AG10803 (cell line): ENCODE data around the gene NDUFV2.
"Not testable (repeated sequence)": the region's sequence is repeated elsewhere in the genome, so short reads cannot be mapped to it uniquely, and the experiment has no call there.

Source experiments
- DNase-seq: peaks from one replicate; pipeline ENCODE4 v3.0.0; 2010; ENCODE audit warnings: low read depth
- H3K4me3 ChIP-seq: 2 replicates; pipeline ENCODE4 v1.5.1; 2011; ENCODE audit warnings: mild to moderate bottlenecking, low read length, control low read depth
- CTCF ChIP-seq: conservative IDR thresholded peaks from 2 replicates; pipeline ENCODE4 v1.5.1; 2011; ENCODE audit warnings: mild to moderate bottlenecking, low read length, control low read depth, inconsistent platforms

NDUFV2 gene

GRCh38 chr18:9153256-9153655, 50.8 kb downstream of the NDUFV2 start:
- TF ChIP-seq CTCF, result no peak
- no peak for DNase-seq
- no peak overlapping the region for H3K4me3 ChIP-seq

GRCh38 chr18:9156604-9157249, 54.2 kb downstream of the NDUFV2 start:
- H3K4me3 ChIP-seq, result no peak overlapping the region
- TF ChIP-seq CTCF, result no peak
- no peak for DNase-seq

GRCh38 chr18:9157806-9158205, 55.3 kb downstream of the NDUFV2 start:
- DNase-seq, result no peak
- no peak overlapping the region for H3K4me3 ChIP-seq

GRCh38 chr18:9160014-9160413, 57.5 kb downstream of the NDUFV2 start:
- no peak overlapping the region for H3K4me3 ChIP-seq
- no peak for TF ChIP-seq CTCF
- no peak for DNase-seq

More at GRCh38 chr18:9157806-9158205, 55.3 kb downstream of the NDUFV2 start:
- no peak for TF ChIP-seq CTCF

GRCh38 chr18:9162663-9163062, 60.2 kb downstream of the NDUFV2 start:
- DNase-seq, H3K4me3 ChIP-seq: not testable (repeated sequence)

- not testable (repeated sequence) for DNase-seq
Measured at GRCh38 chr18:9164149-9164548, 61.6 kb downstream of the NDUFV2 start.

GRCh38 chr18:9165883-9166282, 63.4 kb downstream of the NDUFV2 start:
- not testable (repeated sequence) for H3K4me3 ChIP-seq, DNase-seq

More at GRCh38 chr18:9164149-9164548, 61.6 kb downstream of the NDUFV2 start:
- H3K4me3 ChIP-seq, result not testable (repeated sequence)

- H3K4me3 ChIP-seq, DNase-seq: not testable (repeated sequence)
Measured at GRCh38 chr18:9169515-9169914, 67.0 kb downstream of the NDUFV2 start.

- not testable (repeated sequence) for DNase-seq, H3K4me3 ChIP-seq
Measured at GRCh38 chr18:9171919-9172318, 69.4 kb downstream of the NDUFV2 start.

- H3K4me3 ChIP-seq, result no peak overlapping the region
- TF ChIP-seq CTCF, result no peak
Measured at GRCh38 chr18:9172506-9173127, 70.1 kb downstream of the NDUFV2 start.

More at GRCh38 chr18:9172506-9173127, 70.1 kb downstream of the NDUFV2 start:
- DNase-seq, result no peak
